HepG2 (cell line): Measurements from ENCODE around the gene ADSS1. TPM values are rescaled to one million over a fixed set of nuclear protein-coding genes. Genes with fewer than 3 reads are reported as not detected.

Experiments used
- ATAC-seq: fragments of 200-7000 bp; cut with Tn5 transposase; 3 replicates; pipeline ENCODE4 v1.9.1; 2020; ENCODE audit warnings: mild to moderate bottlenecking, moderate library complexity
- BruUV-seq: library from RNA; stranded (reverse); fragments of 400-500 nt; replicated peaks from 2 replicates; lab custom pipeline; 2021; lab: Mats Ljungman, UMichigan
- CTCF ChIA-PET: fragments of 300-600 bp; formaldehyde crosslinking; extraction: SDS; loops from one replicate; lab custom pipeline; 2021; ENCODE audit warnings: low total read pairs, inconsistent platforms, low intra/inter-chr PET ratio; lab: Yijun Ruan, JAX
- POLR2A ChIA-PET: fragments of 350-600 bp; sonication (Branson Sonifier 250); formaldehyde crosslinking; loops from one replicate; lab custom pipeline; 2020; ENCODE audit warnings: antibody characterized with exemption, inconsistent platforms; lab: Yijun Ruan, JAX
- DNase-seq: peaks from one replicate; pipeline ENCODE4 v3.0.0-alpha.2; 2015; ENCODE audit warnings: low spot score
- FAIRE-seq: peaks from 3 replicates; lab custom pipeline; 2011; peaks lifted over from hg19 to GRCh38; lab: Jason Lieb, UNC
- H2AFZ ChIP-seq: one replicate; pipeline ENCODE4 v1.6.1; 2011; ENCODE audit warnings: low read length, inconsistent platforms
- H3K27ac ChIP-seq: fragments of 300-600 bp; 3 replicates; pipeline ENCODE4 v1.8.0; 2011; ENCODE audit warnings: mixed run types, mild to moderate bottlenecking, mixed read lengths, low read length, inconsistent platforms; ENCODE audit not compliant: insufficient read depth; ENCODE audit errors: extremely low read length
- H3K27me3 ChIP-seq, 2 experiments: fragments of 200-600 bp in 1 of 2; 2 replicates in 1 of 2; 3 replicates in 1 of 2; pipeline versions ENCODE4 v1.6.0 to v1.8.0; 2011; ENCODE audit warnings: low read length in 2 of 2, mild to moderate bottlenecking in 2 of 2, moderate library complexity in 2 of 2, inconsistent platforms in 1 of 2; ENCODE audit not compliant: insufficient read depth in 2 of 2, control insufficient read depth in 1 of 2
- H3K36me3 ChIP-seq, 2 experiments: fragments of 200-600 bp in 1 of 2; replicated peaks in 1 of 2; 2 replicates in 1 of 2; 3 replicates in 1 of 2; pipeline versions ENCODE4 v1.5.1 to v1.8.0; 2011; ENCODE audit warnings: low read length in 2 of 2, inconsistent platforms in 1 of 2; ENCODE audit not compliant: insufficient read depth in 2 of 2, control insufficient read depth in 1 of 2
- H3K4me1 ChIP-seq: 2 replicates; pipeline ENCODE4 v1.5.1; 2012; ENCODE audit warnings: low read length, inconsistent platforms; ENCODE audit not compliant: insufficient read depth
- H3K4me2 ChIP-seq: 2 replicates; pipeline ENCODE4 v1.6.0; 2011; ENCODE audit warnings: low read depth, low read length, inconsistent platforms
- H3K4me3 ChIP-seq, 3 experiments: fragments of 200-600 bp in 1 of 3; sonication (generic), shearing (Covaris generic) in 1 of 3; replicated peaks in 1 of 3; 2 replicates each; pipeline ENCODE4 v1.5.1; 2011 to 2016; ENCODE audit warnings: low read length in 3 of 3, inconsistent platforms in 2 of 3, low read depth in 2 of 3, mild to moderate bottlenecking in 2 of 3, control low read depth in 1 of 3, mixed read lengths in 1 of 3; ENCODE audit not compliant: insufficient read depth in 1 of 3
- H3K79me2 ChIP-seq: one replicate; pipeline ENCODE4 v1.6.1; 2011; ENCODE audit warnings: low read length, inconsistent platforms; ENCODE audit not compliant: insufficient read depth
- H3K9ac ChIP-seq: 2 replicates; pipeline ENCODE4 v1.6.0; 2011; ENCODE audit warnings: mild to moderate bottlenecking, low read depth, low read length, inconsistent platforms; ENCODE audit not compliant: insufficient read depth
- H3K9me3 ChIP-seq: 2 replicates; pipeline ENCODE4 v1.5.1; 2012; ENCODE audit warnings: mild to moderate bottlenecking, low read length
- H4K20me1 ChIP-seq: 2 replicates; pipeline ENCODE4 v1.6.0; 2011; ENCODE audit warnings: inconsistent platforms, mild to moderate bottlenecking, low read length, moderate library complexity; ENCODE audit not compliant: insufficient read depth
- RBFOX2 ChIP-seq: fragments of 200-400 bp; formaldehyde crosslinking; IDR thresholded peaks from 2 replicates; pipeline ENCODE4 v1.6.1; 2017; ENCODE audit warnings: low read depth, mild to moderate bottlenecking, low read length
- whole genome bisulfite sequencing: methylation state at CpG from one replicate; pipeline ENCODE4 v1.1.6; 2017; ENCODE audit warnings: low lambda C conversion rate; 5-methylcytosine and 5-hydroxymethylcytosine counted together
- in situ Hi-C: cut with HindIII; loops from 2 replicates; pipeline ENCODE4 v1.10.0; 2017; ENCODE audit warnings: low pct_unique_long_range_greater_than_20kb; ENCODE audit not compliant: extremely low pct_ligation_motif_present
- intact Hi-C: fragments of 100-400 bp; cut with micrococcal nuclease; formaldehyde crosslinking; loops from one replicate; pipeline ENCODE4 v1.10.0; 2022; ENCODE audit not compliant: unreplicated experiment
- polyA plus RNA-seq, 8 experiments: library from polyadenylated mRNA; depleted of rRNA in 3 of 8; stranded (reverse) in 7 of 8; unstranded in 1 of 8; fragments of >200 nt; fragmentation: Illumina TruSeq in 4 of 8; extraction: Trizol in 4 of 8; gene quantifications; 2 replicates each; pipeline versions ENCODE4 v1.2.1 to v1.2.3, GENCODE V29; 2011 to 2016; ENCODE audit warnings: low read depth in 4 of 8, missing spikeins in 1 of 8, mixed read lengths in 1 of 8; ENCODE audit not compliant: insufficient read depth in 1 of 8
- total RNA-seq, 5 experiments: library from RNA; depleted of rRNA; stranded (reverse); fragments of >200 nt; fragmentation: Illumina TruSeq; extraction: Trizol; gene quantifications; 2 replicates each; pipeline ENCODE4 v1.2.3, GENCODE V29; 2016; ENCODE audit warnings: low read depth in 1 of 5
- TF ChIP-seq, protein P1 (sequence below): sonication (generic); formaldehyde crosslinking; IDR thresholded peaks from 2 replicates; pipeline ENCODE4 v1.4.0; 2020; ENCODE audit warnings: mild to moderate bottlenecking, missing genetic modification reagents, borderline replicate concordance

Gene ADSS1
- total and polyA plus RNA-seq, 2 of the 13 experiments (the other 11 are each of a cell fraction or from before 2014, with no cell fraction given) = 1.0 to 36.7 TPM

DNA sequence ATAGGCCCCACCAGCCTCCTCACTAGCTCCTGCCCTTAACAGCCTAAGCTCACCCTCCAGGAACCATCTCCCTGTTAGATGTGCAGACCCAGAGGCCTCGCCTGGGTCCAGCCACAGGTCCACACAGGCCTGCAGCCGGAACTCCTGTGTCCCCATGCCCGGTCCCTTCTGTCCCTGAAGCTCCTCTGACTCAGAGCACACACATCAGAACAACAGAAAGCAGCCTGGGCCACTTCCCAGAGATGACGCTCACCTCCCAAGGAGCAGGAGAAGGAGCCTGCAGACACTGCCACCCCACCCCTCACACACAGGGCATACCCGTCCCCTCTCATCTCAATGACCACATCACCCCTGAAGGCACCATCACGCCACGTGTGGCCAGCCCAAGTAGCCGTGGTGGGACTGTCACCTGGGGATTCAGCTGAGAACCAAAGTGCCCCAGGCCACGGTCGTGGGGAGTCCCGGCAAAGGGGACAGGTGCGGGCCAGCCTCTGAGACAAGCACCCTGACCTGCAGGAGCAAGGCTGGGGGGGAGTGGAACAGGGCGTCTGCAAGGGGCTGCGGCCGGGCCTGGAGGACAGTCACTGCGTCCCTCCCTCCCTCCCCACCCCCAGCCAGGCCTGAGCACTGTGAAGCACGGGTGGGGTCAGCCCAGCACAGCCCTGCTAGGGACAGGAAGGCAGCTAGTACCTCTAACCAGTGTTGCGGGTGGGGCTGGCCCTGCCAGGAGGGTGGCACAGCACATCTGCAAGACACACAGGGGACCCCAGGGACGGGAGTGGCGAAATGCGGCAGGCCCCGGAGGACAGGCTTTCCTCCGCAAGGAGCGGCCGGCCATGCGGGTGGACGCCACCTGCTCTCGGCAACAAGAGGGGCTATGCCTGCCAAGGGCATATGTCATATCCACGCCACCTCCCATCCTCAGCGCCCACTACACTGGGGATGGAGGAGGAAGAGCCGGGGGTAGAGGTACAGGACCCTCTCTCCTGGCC is 66.0 kb downstream of the ADSS1 start:
- H3K36me3 ChIP-seq = peaks cover 16 to 25% of the 10 kb centered on the region in 2 experiments; a peak in 3 of 5 replicates
- H3K4me3 ChIP-seq = no peak overlapping the region
- no peak for ATAC-seq
- peaks cover 26% of the 10 kb centered on the region for H3K79me2 ChIP-seq
- 96% methylated on average over 26 of the region's 31 CpGs for WGBS
- FAIRE-seq = no peak
- no peak overlapping the region for H3K9ac ChIP-seq
- H3K27ac ChIP-seq = no peak overlapping the region
- intact Hi-C loops (no loop called here), in situ Hi-C loops (no loop called here)
- CTCF ChIA-PET = no interaction called here
- peaks cover 33% of the 10 kb centered on the region for H3K4me1 ChIP-seq
- DNase-seq = no peak
- H2AFZ ChIP-seq = no peak overlapping the region
- no peaks in the 10 kb centered on the region for H3K9me3 ChIP-seq
- TF ChIP-seq, protein P1, sequence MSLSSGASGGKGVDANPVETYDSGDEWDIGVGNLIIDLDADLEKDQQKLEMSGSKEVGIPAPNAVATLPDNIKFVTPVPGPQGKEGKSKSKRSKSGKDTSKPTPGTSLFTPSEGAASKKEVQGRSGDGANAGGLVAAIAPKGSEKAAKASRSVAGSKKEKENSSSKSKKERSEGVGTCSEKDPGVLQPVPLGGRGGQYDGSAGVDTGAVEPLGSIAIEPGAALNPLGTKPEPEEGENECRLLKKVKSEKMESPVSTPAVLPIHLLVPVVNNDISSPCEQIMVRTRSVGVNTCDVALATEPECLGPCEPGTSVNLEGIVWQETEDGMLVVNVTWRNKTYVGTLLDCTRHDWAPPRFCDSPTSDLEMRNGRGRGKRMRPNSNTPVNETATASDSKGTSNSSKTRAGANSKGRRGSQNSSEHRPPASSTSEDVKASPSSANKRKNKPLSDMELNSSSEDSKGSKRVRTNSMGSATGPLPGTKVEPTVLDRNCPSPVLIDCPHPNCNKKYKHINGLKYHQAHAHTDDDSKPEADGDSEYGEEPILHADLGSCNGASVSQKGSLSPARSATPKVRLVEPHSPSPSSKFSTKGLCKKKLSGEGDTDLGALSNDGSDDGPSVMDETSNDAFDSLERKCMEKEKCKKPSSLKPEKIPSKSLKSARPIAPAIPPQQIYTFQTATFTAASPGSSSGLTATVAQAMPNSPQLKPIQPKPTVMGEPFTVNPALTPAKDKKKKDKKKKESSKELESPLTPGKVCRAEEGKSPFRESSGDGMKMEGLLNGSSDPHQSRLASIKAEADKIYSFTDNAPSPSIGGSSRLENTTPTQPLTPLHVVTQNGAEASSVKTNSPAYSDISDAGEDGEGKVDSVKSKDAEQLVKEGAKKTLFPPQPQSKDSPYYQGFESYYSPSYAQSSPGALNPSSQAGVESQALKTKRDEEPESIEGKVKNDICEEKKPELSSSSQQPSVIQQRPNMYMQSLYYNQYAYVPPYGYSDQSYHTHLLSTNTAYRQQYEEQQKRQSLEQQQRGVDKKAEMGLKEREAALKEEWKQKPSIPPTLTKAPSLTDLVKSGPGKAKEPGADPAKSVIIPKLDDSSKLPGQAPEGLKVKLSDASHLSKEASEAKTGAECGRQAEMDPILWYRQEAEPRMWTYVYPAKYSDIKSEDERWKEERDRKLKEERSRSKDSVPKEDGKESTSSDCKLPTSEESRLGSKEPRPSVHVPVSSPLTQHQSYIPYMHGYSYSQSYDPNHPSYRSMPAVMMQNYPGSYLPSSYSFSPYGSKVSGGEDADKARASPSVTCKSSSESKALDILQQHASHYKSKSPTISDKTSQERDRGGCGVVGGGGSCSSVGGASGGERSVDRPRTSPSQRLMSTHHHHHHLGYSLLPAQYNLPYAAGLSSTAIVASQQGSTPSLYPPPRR (CRISPR knock-in tag) = no peak
- peak; percentile 56 for TF ChIP-seq RBFOX2
- peaks cover 17% of the 10 kb centered on the region for H4K20me1 ChIP-seq
- no peaks in the 10 kb centered on the region for H3K27me3 ChIP-seq
- POLR2A ChIA-PET = no interaction called here
- H3K4me2 ChIP-seq = no peak overlapping the region
- no TSS peak for BruUV-seq
